Esophagus mucosa (tissue), 1 donor: Measurements from ENCODE around the gene KCNAB1. TPM values are rescaled to one million over a fixed set of nuclear protein-coding genes. Genes with fewer than 3 reads are reported as not detected.

Experiments
- ATAC-seq: fragments of 200-7000 bp; cut with Tn5 transposase; one replicate; pipeline ENCODE4 v1.9.1; 2020
- total RNA-seq: library from RNA; stranded (reverse); gene quantifications from one replicate; pipeline ENCODE4 v1.2.4, GENCODE V29; 2023
- donor health status: DM: yes; HTN: yes; CAD: no.

The KCNAB1 gene
- total RNA-seq, 1 donor from 2014 or later: 0.56 TPM

- ATAC-seq: no peak
Measured at GRCh38 chr3:156582532-156583183, 462.3 kb downstream of the KCNAB1 start.

GRCh38 chr3:156583469-156583868, 463.1 kb downstream of the KCNAB1 start:
- no peak for ATAC-seq

- no peak for ATAC-seq
Measured at GRCh38 chr3:156586905-156587759, 466.8 kb downstream of the KCNAB1 start.

GRCh38 chr3:156587760-156588069, 467.3 kb downstream of the KCNAB1 start:
- ATAC-seq: no peak

Other genes starting within 250 kb of the KCNAB1 start
- gene GMPS, start 249.9 kb upstream of the KCNAB1 start, total RNA-seq: 41.6 TPM